Activated T-helper 1 cell treated with Interleukin-2 at 50 U/mL for 16 hours (primary cell): ENCODE results near the gene MLNR.

ENCODE experiments used
- DNase-seq: peaks from one replicate; pipeline ENCODE4 v3.0.0-alpha.2; 2020; ENCODE audit warnings: low read depth

MLNR gene

DNA sequence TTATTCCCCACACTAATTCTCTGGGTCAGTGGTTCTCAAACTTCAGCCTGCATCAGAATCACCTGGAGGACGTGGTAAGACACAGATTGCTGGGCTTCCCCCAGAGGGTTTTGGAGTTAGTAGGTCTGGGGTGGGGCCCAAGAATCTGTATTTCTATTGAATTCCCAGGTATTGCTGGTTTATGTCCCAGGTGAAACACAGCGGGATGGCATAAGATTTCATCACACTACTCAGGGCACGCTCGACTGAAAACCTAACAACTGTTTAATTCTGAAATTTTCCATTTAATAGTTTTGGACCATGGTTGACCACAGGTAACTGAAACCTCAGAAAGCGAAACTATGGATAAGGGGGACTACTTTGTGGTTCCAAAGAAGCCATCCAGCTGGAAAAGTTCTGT is 6.5 kb downstream of the MLNR start:
- no peak for DNase-seq

DNA sequence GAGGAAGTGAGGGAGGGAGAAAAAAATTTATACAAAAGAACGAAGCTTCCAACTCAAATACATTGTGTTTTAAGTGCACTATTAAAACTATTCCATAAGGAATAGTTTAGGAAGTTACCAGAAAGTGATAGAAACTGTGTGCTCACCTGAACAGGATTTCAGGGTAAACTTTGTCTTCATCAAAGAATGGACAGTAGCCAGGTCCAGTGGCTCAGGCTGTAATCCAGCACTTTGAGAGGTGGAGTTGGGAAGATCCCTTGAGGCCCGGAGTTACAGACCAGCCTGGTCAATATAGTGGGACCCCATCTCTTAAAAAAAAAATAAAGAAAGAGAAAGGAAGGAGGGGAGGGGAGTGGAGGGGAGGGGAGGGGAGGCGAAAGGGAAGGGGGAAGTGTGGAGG is 14.6 kb downstream of the MLNR start:
- no peak for DNase-seq

DNA sequence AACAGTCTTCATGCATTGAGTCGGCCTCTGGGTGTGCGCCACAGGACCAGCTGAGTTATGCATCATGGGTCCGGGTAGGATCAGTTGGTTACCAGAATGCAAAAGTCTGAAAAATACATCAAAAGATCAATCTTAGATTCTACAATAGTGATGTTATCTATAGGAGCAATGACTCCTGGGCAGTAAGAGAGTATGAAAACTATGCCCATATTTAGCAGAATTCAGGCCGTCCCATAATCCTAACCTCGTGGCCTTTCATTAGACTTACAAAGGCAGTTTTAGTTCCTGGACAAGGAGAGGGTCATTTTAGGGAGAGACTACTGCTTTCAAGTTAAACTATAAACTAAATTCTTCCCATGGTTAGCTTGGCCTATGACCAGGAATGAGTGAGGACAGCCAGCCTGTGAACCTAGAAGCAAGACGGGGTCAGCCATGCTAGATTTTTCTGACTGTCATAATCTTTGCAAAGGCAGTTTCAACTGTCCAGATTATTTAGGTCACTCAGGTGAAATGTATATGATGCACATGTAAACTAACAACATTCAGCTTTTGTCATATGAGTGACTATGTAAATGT is 15.8 kb downstream of the MLNR start:
- no peak for DNase-seq

DNA sequence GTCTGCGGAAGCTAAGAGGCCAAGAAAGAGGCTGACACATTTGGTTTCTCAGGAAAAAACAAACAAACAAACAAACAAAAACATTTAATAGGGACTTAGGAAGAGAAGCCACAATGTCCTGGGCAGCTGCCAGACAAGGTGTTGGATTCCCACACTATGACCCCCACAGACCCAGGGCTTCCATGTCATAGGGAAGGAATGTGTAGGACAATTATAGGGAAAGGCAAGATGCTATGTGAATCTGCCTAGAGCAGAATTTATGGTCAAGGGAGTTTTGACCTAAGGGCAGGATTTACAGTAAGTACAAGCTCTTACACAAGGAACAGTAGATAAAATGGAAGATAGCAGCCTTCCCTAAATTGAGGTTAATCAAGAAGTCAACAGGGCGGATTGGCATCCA is 18.5 kb downstream of the MLNR start:
- no peak for DNase-seq

DNA sequence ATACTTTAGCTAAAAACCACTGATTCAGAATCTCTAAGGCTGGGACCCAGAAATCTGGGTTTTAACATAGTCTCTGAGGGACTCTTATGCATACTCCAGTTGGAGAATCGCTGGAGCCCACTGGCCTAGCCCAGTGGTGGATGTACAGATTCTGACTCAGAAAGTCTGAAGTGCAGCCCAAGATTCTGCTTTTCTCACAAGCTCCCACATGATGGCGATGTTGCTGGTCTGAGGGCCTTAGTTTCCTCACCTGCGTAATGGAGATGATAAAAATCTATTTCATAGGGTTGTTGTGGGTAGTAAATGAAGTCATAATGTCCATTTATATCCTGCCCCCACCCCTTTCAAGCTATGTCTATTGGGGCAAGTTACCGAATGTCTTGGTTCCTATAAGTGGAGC is 19.9 kb downstream of the MLNR start:
- DNase-seq: no peak

DNA sequence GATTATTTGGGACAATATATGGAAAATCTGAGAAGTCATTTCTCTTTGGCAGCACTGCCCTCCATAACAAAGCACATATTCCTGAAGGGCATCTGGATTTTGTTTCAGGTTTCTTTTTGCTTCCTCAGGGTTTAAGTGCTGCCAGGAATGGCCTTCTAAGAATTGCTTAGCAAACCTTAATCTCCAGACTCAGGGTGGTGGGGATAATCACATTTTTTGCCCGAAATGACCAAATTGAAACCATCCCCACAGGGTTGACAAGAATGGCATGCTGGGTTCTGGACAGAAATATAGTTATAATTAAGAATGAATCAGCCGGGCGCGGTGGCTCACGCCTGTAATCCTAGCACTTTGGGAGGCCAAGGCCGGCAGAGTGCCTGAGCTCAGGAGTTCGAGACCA is 21.2 kb downstream of the MLNR start:
- DNase-seq: no peak

DNA sequence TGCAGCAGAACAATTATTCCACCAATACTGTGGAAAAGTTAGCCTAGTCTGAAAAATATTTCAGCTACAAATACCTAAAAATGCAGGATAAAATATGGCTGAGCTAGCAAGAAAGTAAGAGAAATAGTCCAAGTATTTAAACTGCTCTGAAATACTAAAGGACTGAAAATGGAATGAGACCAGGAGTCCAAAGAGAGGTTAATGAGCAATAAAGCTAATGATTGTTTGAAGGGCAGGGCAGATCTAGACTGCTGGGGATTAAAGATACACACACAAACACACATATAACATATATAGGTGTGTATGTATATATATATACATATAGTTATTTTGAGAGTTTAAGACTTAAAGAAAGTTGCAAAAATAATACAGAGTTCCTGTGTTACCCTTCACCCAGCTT is 25.0 kb downstream of the MLNR start:
- DNase-seq: no peak

DNA sequence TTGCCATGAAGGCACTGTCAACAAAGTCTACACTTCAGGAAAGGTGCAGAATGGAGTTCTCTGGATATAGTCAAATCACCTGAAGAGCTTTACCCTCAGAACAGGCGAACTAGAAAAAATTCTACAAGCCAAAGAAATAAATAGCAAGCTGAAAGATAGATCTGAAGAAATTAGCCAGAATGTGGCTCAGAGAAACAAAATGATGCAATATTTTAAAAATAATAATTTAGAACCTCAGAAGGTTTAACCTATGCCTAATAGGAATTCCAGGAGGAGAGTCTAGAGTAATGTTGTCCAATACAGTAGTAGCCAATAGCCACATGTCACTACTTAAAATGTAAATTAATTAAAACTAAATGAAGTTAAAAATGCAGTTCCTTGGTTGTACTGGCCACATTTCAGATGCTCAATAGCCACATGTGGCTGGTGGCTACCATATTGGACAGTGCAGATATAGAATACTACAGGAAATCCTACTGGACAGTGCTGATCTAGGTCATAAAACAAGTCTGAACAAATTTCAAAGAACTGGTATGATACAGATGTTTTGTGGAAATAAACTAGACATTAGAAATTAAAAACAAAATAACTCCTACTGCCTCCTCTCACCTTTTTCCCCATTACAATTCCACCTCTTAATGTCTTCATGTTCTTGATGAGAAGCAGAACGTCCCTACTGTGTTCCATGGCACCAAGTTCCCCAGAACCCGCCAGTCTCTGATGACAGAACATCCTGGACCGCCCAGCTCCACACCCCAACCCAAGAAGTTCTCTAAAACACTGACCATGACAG is 26.9 kb downstream of the MLNR start:
- no peak for DNase-seq

DNA sequence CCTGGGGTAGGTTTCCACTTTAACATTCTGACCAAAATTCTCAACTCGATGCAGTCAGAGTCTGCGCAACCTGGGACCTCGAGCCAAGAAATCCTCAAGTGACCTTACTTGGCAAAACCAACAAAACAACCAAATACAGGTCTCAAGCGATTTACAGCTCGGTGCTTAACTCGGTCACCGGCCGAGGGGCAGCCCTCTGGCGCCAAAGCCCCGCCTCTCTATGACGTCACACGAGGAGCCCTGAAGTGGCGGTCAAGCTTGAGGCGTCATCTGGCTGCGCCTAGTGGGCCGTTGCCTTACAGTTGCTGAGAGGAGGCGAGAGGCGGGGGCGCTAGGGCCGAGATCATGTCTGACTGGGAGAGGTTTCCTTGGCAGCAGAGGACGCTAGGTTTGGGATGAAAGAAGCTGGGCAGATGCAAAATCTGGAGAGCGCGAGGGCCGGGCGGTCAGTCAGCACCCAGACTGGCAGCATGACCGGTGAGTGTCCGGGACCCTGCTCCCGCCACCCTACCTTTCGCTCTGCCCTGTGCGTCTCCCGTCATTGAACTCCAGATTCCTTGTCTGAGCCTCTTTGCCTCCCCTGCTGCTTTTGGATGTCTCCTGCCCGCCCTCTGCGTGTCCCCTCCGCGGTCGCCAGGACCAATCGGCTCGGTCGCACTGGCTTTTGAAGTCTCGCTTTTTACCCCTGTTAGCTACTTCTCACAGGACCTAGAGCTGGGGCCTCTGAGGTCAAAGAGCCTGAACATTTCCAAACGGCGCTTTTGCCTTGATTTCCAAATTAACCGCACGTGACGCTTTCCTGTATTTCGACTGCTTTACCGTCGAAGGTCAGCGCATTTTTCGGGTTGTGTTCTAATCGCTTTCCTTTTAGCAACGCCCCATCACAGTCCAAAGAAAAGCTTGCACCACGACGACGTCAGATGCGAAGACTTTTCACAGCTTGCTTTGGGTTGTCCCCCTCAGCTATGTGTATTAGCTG is 27.8 kb downstream of the MLNR start, which contains the start of gene CDADC1:
Gene CDADC1, plus strand, starts transcription at position 283 of the 979 bp plus-strand sequence. Its CDS starts 113 bp downstream, at position 396.
- DNase-seq: peak; percentile 69

DNA sequence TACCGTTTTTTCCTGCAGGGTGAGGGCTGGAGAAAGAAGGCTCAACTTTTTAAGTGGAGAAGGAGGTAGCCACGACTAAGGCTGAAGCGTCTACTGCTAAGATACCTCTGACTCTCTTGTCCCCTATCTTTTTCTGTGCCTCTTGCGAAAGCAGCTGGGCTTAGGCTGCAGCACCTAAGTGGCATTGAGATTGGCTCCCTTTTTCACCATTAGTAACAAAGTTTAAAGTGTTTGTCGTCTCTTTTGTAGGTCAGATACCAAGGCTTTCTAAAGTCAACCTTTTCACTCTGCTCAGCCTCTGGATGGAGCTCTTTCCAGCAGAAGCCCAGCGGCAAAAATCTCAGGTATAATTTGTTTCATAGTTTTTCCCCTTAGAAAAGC is 28.5 kb downstream of the MLNR start:
- no peak for DNase-seq

DNA sequence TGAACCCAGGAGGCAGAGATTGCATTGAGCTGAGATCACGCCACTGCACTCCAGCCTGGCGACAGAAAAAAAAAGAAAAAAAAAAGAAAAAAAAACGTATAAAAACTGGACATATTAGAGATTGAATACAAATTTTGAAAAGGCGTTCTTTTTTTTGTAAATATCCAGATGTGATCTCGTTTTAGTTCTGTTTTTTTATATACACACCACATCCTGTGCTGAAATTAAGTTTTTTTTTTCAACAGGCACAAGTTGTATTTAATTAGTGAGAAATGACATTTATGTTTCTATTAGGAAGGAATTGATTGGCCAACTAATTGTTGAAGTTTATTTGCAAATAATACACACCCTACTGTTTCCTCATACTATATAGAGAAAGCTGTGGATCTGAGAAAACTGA is 31.2 kb downstream of the MLNR start:
- no peak for DNase-seq

DNA sequence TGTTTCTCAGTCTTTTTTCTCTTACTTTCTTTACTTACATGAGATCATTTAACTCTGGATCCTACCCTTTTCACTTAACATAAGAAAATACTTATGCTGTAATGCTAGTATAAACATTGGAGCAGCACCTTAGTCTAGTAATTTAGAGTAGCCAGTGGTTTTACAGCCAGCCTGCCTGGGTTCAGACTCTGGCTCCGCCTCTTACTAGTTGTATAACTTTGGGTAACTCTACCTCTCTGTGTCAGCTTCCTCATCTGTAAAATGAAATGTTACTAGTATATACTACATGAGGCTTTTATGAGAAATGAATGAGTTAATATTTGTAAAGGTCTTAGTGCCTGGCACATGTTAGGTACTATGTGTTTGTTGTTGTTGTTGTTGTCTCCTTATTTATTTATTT is 33.2 kb downstream of the MLNR start:
- no peak for DNase-seq

DNA sequence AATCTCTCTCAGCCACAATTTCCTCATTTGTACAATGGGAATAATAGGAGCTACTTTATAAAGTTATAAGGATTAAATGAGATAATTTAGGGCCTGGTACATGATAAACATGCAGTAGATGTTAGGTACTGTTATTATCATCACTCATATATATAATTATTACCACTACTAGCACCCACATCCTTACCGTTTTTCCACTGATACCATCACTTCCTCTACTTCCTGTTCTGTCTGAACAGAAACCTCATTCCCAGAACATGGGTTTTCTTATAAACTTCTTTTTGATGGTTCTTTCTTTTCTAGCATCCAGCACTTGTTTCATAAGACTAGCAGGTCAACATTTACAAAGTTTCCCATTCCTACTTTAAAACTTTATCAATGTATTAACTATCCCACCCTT is 33.9 kb downstream of the MLNR start:
- DNase-seq: no peak

DNA sequence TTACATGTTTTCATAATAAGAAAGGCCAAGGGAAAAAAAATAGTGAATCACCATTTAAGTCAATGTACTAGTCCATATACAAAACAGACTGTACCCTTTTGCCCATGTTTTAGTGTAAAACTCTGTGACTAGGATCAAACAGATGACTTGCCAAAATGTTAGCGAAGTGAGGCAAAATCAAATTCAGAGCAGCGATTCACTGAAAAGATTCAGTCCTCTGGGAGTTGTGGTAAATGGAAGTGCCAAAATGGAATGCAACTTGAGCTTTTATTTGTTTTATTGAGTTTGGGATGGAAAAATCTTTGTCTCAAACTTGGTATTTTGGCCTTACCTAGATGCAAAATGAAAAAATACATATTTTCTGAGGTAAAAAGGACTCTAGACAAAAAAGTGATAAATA is 36.7 kb downstream of the MLNR start:
- no peak for DNase-seq

DNA sequence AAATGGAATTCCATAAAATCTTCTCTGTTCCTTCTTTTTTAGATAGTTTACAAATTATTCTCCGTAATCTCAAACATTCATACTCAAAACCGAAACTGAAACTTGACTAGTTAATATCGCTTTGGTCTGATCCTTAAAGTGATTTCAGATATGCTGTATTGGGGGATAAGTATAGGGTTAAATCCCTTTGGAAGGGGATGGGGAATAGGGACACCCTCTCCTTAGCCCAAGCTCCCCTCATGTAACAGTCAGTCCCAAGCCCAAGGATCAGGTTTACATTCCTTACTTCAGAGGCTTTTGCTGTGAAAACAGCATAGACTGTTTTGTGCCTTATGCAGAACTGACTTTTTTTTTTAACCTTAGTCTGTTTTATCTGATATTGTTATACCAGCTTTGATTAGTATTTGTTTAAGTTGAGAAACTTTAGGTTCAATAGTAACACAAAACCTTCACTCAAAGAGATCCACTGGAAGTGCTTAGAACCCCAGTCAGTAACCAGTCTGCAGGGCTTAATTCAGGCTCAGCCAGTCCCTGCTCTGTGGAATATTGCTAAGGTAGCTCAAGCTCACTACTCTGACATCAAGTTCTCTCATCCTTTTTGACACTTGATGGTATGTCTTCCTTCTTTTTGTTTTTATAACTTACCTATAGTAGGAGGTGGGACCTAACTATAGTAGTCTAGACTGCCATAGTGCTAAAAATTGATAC is 38.1 kb downstream of the MLNR start:
- no peak for DNase-seq

DNA sequence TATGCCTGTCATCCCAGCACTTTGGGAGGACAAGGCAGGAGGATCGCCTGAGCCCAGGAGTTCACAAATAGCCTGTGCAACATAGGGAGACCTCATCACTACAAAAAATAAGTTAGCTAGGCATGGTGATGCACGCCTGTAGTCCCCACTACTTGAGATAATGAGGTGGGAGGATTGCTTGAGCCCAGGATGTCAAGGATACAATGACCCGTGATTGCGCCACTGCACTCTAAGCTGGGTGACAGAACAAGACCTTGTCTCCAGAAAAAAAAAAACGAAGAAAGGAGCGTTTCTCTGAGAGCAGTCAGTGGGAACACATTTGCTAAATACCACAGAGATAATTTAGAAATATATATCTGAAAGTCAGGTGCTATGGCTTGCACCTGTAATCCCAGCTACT is 39.4 kb downstream of the MLNR start:
- DNase-seq: no peak

DNA sequence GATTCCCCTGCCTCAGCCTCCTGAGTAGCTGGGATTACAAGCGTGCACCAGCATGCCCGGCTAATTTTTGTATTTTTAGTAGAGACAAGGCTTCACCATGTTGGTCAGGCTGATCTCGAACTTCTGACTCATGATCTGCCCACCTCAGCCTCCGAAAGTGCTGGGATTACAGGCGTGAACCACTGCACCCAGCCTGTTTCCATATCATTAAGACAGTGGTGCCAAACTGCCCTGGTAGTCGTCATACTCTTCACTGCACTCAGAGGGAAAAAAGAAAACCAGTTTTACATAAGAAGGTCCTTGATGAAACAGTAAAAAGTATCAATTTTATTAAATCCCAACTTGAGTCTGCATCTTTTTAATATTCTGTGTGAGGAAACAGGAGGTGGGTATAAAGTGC is 42.5 kb downstream of the MLNR start:
- no peak for DNase-seq

DNA sequence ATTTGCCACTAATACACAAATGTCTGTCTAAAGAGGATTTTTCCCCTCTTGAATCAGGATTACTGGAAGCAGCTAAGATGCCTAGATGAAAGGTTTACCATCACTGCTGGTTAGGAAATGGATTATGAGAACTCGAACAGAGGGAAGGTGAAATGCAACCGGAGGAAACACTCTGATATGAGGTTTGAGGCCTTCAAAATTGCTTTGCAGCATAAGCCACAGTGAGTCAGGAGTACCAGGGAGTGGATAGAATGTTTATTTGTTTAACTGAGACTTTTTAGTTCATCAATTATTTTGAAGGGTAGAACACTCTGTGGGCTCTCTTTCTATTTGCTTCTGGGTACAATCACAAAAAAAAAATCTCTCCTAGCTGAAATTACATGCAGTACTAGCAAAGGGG is 45.7 kb downstream of the MLNR start:
- no peak for DNase-seq

DNA sequence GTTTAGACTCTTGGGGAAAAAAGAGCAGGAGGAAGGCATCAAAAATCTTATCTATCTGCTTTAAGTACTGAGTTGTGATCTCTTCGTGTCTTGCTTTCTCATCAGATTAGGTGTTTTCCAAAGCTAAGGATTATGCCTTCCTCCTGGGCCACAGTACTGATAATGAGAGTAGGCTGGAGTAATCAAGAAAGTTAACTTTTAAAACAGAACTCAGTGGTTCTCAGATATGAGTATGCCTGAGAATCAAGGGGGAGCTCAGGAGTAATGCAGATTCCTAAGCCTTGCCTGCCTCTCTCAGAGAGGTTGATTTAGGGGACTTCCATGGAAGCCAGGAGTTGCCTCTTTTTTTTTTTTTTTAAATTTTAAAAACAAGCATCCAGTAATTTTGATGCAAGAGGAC is 51.1 kb downstream of the MLNR start:
- no peak for DNase-seq
